Immature natural killer cell (primary cell): Measurements from ENCODE around the gene MLLT3. TPM values are rescaled to one million over a fixed set of nuclear protein-coding genes. Genes with fewer than 3 reads are reported as not detected.
A peak's percentile ranks its signal among the peaks of the same experiment; 100 is the strongest.

ENCODE experiments used
- DNase-seq, 3 donors: peaks; one replicate each; pipeline ENCODE4 v3.0.0; 2022; ENCODE audit warnings: mixed read lengths in 1 of 3
- H3K27ac Mint-ChIP-seq, 6 donors: one replicate each; pipeline ENCODE4 v1.8.0; 2020; ENCODE audit warnings: mixed read lengths in 6 of 6, mild to moderate bottlenecking in 5 of 6, inconsistent platforms in 4 of 6, moderate library complexity in 3 of 6
- H3K27me3 Mint-ChIP-seq, 3 donors: one replicate each; pipeline ENCODE4 v1.8.0; 2020 to 2021; ENCODE audit warnings: low read depth in 3 of 3, mild to moderate bottlenecking in 3 of 3, mixed read lengths in 3 of 3, moderate library complexity in 3 of 3, inconsistent platforms in 1 of 3
- H3K36me3 Mint-ChIP-seq, 3 donors: one replicate each; pipeline ENCODE4 v1.8.0; 2020; ENCODE audit warnings: mixed read lengths in 3 of 3, inconsistent platforms in 2 of 3, mild to moderate bottlenecking in 2 of 3
- H3K4me1 Mint-ChIP-seq, 2 donors: one replicate each; pipeline ENCODE4 v1.8.0; 2020; ENCODE audit warnings: inconsistent platforms in 2 of 2, mild to moderate bottlenecking in 2 of 2, mixed read lengths in 2 of 2, moderate library complexity in 1 of 2
- H3K4me3 Mint-ChIP-seq, 5 donors: one replicate each; pipeline ENCODE4 v1.8.0; 2020; ENCODE audit warnings: mild to moderate bottlenecking in 5 of 5, mixed read lengths in 5 of 5, inconsistent platforms in 3 of 5, moderate library complexity in 3 of 5
- H3K9me3 Mint-ChIP-seq, 6 donors: one replicate each; pipeline ENCODE4 v1.8.0; 2020; ENCODE audit warnings: mild to moderate bottlenecking in 6 of 6, mixed read lengths in 6 of 6, inconsistent platforms in 4 of 6, moderate library complexity in 3 of 6
- polyA plus RNA-seq, 3 donors: library from polyadenylated mRNA; unstranded; fragments of 300-500 nt; fragmentation: Illumina TruSeq; gene quantifications; one replicate each; pipeline ENCODE4 v1.2.3, GENCODE V29; 2021

The MLLT3 gene
- polyA plus RNA-seq, 3 donors from 2014 or later = 3.0 to 16.1 (median 13.7) TPM

GRCh38 chr9:20361656-20362570, 260.4 kb downstream of the MLLT3 start:
- Mint-ChIP-seq H3K27ac (no peak overlapping the region), H3K9me3 (no peaks in the 10 kb centered on the region), H3K27me3 (peaks cover 1 to 3% (median 2%) of the 10 kb centered on the region in 3 donors), H3K36me3 (peaks cover 16 to 40% (median 19%) of the 10 kb centered on the region in 3 donors), H3K4me1 (no peaks in the 10 kb centered on the region), H3K4me3 (no peak overlapping the region)
- DNase-seq = no peak

- no peaks in the 10 kb centered on the region for H3K4me1 Mint-ChIP-seq
- H3K27me3 Mint-ChIP-seq = peaks cover 1 to 5% (median 3%) of the 10 kb centered on the region in 3 donors
- H3K27ac Mint-ChIP-seq = no peak overlapping the region
- no peak for DNase-seq
- H3K9me3 Mint-ChIP-seq = no peaks in the 10 kb centered on the region
- H3K4me3 Mint-ChIP-seq = no peak overlapping the region
- H3K36me3 Mint-ChIP-seq = peaks cover 16 to 40% (median 17%) of the 10 kb centered on the region in 3 donors
Observed at GRCh38 chr9:20361229-20361628, 261.1 kb downstream of the MLLT3 start.

- Mint-ChIP-seq H3K4me1 (no peaks in the 10 kb centered on the region), H3K36me3 (peaks cover 13 to 37% (median 16%) of the 10 kb centered on the region in 3 donors), H3K9me3 (no peaks in the 10 kb centered on the region), H3K4me3 (no peak overlapping the region), H3K27me3 (peaks cover 1 to 5% (median 3%) of the 10 kb centered on the region in 3 donors), H3K27ac (no peak overlapping the region)
- DNase-seq = no peak
Observed at GRCh38 chr9:20358207-20358606, 264.1 kb downstream of the MLLT3 start.

GRCh38 chr9:20357037-20357432, 265.3 kb downstream of the MLLT3 start:
- Mint-ChIP-seq H3K27ac (no peak overlapping the region), H3K36me3 (peaks cover 15 to 32% (median 19%) of the 10 kb centered on the region in 3 donors), H3K9me3 (no peaks in the 10 kb centered on the region), H3K4me1 (no peaks in the 10 kb centered on the region), H3K27me3 (peaks cover 1 to 5% (median 3%) of the 10 kb centered on the region in 3 donors), H3K4me3 (no peak overlapping the region)
- DNase-seq = no peak

- Mint-ChIP-seq H3K36me3 (peaks cover 14 to 32% (median 16%) of the 10 kb centered on the region in 3 donors), H3K27ac (peak overlapping the region in 1 of 6 donors; percentile 42), H3K9me3 (no peaks in the 10 kb centered on the region), H3K4me3 (no peak overlapping the region), H3K27me3 (peaks cover 1 to 5% (median 3%) of the 10 kb centered on the region in 3 donors), H3K4me1 (no peaks in the 10 kb centered on the region)
- peak; percentile 10 to 20 (median 17) for DNase-seq
Observed at GRCh38 chr9:20356403-20357036, 265.8 kb downstream of the MLLT3 start.

GRCh38 chr9:20355022-20355421, 267.3 kb downstream of the MLLT3 start:
- no peaks in the 10 kb centered on the region for H3K4me1 Mint-ChIP-seq
- H3K9me3 Mint-ChIP-seq = no peaks in the 10 kb centered on the region
- peaks cover 0 to 8% (median 3%) of the 10 kb centered on the region in 3 donors for H3K27me3 Mint-ChIP-seq
- no peak for DNase-seq
- no peak overlapping the region for H3K4me3 Mint-ChIP-seq
- no peak overlapping the region for H3K27ac Mint-ChIP-seq
- peaks cover 9 to 29% (median 14%) of the 10 kb centered on the region in 3 donors for H3K36me3 Mint-ChIP-seq

- no peak overlapping the region for H3K4me3 Mint-ChIP-seq
Observed at GRCh38 chr9:20353931-20354652, 268.2 kb downstream of the MLLT3 start.

GRCh38 chr9:20353524-20353923, 268.8 kb downstream of the MLLT3 start:
- DNase-seq = no peak
- Mint-ChIP-seq H3K36me3 (peaks cover 6 to 26% (median 17%) of the 10 kb centered on the region in 3 donors), H3K4me1 (no peaks in the 10 kb centered on the region), H3K4me3 (no peak overlapping the region), H3K27me3 (peaks cover 0 to 8% (median 2%) of the 10 kb centered on the region in 3 donors), H3K27ac (no peak overlapping the region), H3K9me3 (no peaks in the 10 kb centered on the region)

More at GRCh38 chr9:20353931-20354652, 268.2 kb downstream of the MLLT3 start:
- H3K27ac Mint-ChIP-seq = peak overlapping the region in 1 of 6 donors; percentile 24
- H3K4me1 Mint-ChIP-seq = no peaks in the 10 kb centered on the region
- peaks cover 0 to 8% (median 3%) of the 10 kb centered on the region in 3 donors for H3K27me3 Mint-ChIP-seq
- H3K9me3 Mint-ChIP-seq = no peaks in the 10 kb centered on the region
- H3K36me3 Mint-ChIP-seq = peaks cover 6 to 28% (median 17%) of the 10 kb centered on the region in 3 donors
- no peak for DNase-seq

GRCh38 chr9:20352591-20352990, 269.7 kb downstream of the MLLT3 start:
- Mint-ChIP-seq H3K27me3 (peaks cover 0 to 6% (median 0%) of the 10 kb centered on the region in 3 donors), H3K27ac (no peak overlapping the region), H3K4me1 (no peaks in the 10 kb centered on the region), H3K4me3 (no peak overlapping the region), H3K9me3 (no peaks in the 10 kb centered on the region), H3K36me3 (peaks cover 6 to 23% (median 17%) of the 10 kb centered on the region in 3 donors)
- no peak for DNase-seq

- peaks cover 6 to 23% (median 17%) of the 10 kb centered on the region in 3 donors for H3K36me3 Mint-ChIP-seq
- DNase-seq = no peak
- H3K4me1 Mint-ChIP-seq = no peaks in the 10 kb centered on the region
- no peak overlapping the region for H3K4me3 Mint-ChIP-seq
- no peak overlapping the region for H3K27ac Mint-ChIP-seq
- no peaks in the 10 kb centered on the region for H3K9me3 Mint-ChIP-seq
- H3K27me3 Mint-ChIP-seq = peaks cover 0 to 6% (median 0%) of the 10 kb centered on the region in 3 donors
Observed at GRCh38 chr9:20351715-20352114, 270.6 kb downstream of the MLLT3 start.

- peaks cover 23 to 37% (median 30%) of the 10 kb centered on the region in 3 donors for H3K36me3 Mint-ChIP-seq
Observed at GRCh38 chr9:20349568-20349967, 272.7 kb downstream of the MLLT3 start.

GRCh38 chr9:20343325-20343724, 279.0 kb downstream of the MLLT3 start:
- peaks cover 0 to 2% (median 0%) of the 10 kb centered on the region in 3 donors for H3K27me3 Mint-ChIP-seq
- no peak for DNase-seq
- no peak overlapping the region for H3K4me3 Mint-ChIP-seq
- H3K9me3 Mint-ChIP-seq = no peaks in the 10 kb centered on the region
- no peak overlapping the region for H3K27ac Mint-ChIP-seq
- H3K4me1 Mint-ChIP-seq = peaks cover 6 to 9% of the 10 kb centered on the region in 2 donors
- peaks cover 16 to 19% (median 18%) of the 10 kb centered on the region in 3 donors for H3K36me3 Mint-ChIP-seq

More at GRCh38 chr9:20349568-20349967, 272.7 kb downstream of the MLLT3 start:
- no peak overlapping the region for H3K4me3 Mint-ChIP-seq
- H3K27me3 Mint-ChIP-seq = peaks cover 0 to 2% (median 0%) of the 10 kb centered on the region in 3 donors
- no peaks in the 10 kb centered on the region for H3K9me3 Mint-ChIP-seq
- no peak for DNase-seq
- H3K27ac Mint-ChIP-seq = peak overlapping the region in 1 of 6 donors; percentile 37
- no peaks in the 10 kb centered on the region for H3K4me1 Mint-ChIP-seq

GRCh38 chr9:20340511-20340861, 281.8 kb downstream of the MLLT3 start:
- peaks cover 13 to 21% of the 10 kb centered on the region in 2 donors for H3K4me1 Mint-ChIP-seq
- H3K27ac Mint-ChIP-seq = no peak overlapping the region
- H3K36me3 Mint-ChIP-seq = peaks cover 6 to 13% (median 7%) of the 10 kb centered on the region in 3 donors
- H3K9me3 Mint-ChIP-seq = no peaks in the 10 kb centered on the region
- peaks cover 0 to 6% (median 2%) of the 10 kb centered on the region in 3 donors for H3K27me3 Mint-ChIP-seq
- no peak for DNase-seq
- no peak overlapping the region for H3K4me3 Mint-ChIP-seq
